ENCODE data around the gene CARD14. TPM values are rescaled to one million over a fixed set of nuclear protein-coding genes. Genes with fewer than 3 reads are reported as not detected.

The CARD14 gene
- total and polyA plus RNA-seq, 2 of the 13 experiments (the other 11 are each of a cell fraction or from before 2014, with no cell fraction given), result 0.11 TPM; not detected in 1

GRCh38 chr17:80195671-80196529 is 26.1 kb downstream of the CARD14 start (continued):
- TF ChIP-seq ZNF18 (CRISPR knock-in tag; IDR thresholded peaks at IDR 0.05; ENCODE audit: insufficient replicate concordance), result no peak
- TF ChIP-seq ZHX2 (IDR thresholded peaks at IDR 0.05; ENCODE audit: low read depth), result no peak
- no peak for TF ChIP-seq ZHX2 (CRISPR knock-in tag; IDR thresholded peaks at IDR 0.05; ENCODE audit: borderline replicate concordance)
- no peak for TF ChIP-seq ZNF576 (CRISPR knock-in tag; IDR thresholded peaks at IDR 0.05)
- TF ChIP-seq ZNF224 (CRISPR knock-in tag; IDR thresholded peaks at IDR 0.05), result no peak
- TF ChIP-seq ZNF672 (CRISPR knock-in tag; IDR thresholded peaks at IDR 0.05), result peak; percentile 33; the same call in 1 of the 2 replicates
- 0 out of 2 replicates have a peak, but pooled peaks have one; percentile 55 for TF ChIP-seq ZBTB38 (CRISPR knock-in tag; IDR thresholded peaks at IDR 0.05)
- TF ChIP-seq ARNTL (CRISPR knock-in tag; IDR thresholded peaks at IDR 0.05), result no peak
- TF ChIP-seq ERF (CRISPR knock-in tag; IDR thresholded peaks at IDR 0.05), result 0 out of 2 replicates have a peak, but pooled peaks have one; percentile 19
- TF ChIP-seq HCFC1 (IDR thresholded peaks at IDR 0.05; ENCODE audit: low read depth, low read length), result no peak
- TF ChIP-seq ATRX (CRISPR knock-in tag; IDR thresholded peaks at IDR 0.05; ENCODE audit: borderline replicate concordance), result no peak
- TF ChIP-seq BORCS8-MEF2B (CRISPR knock-in tag; IDR thresholded peaks at IDR 0.05), result peak; percentile 68
- TF ChIP-seq MXD1 (CRISPR knock-in tag; IDR thresholded peaks at IDR 0.05), result no peak
- peak; percentile 39 for TF ChIP-seq PITX1 (CRISPR knock-in tag; IDR thresholded peaks at IDR 0.05)
- TF ChIP-seq ELK4 (CRISPR knock-in tag; IDR thresholded peaks at IDR 0.05; ENCODE audit: borderline replicate concordance), result no peak
- 0 out of 2 replicates have a peak, but pooled peaks have one; percentile 74 for TF ChIP-seq ZNF703 (CRISPR knock-in tag; IDR thresholded peaks at IDR 0.05; ENCODE audit: borderline replicate concordance)
- TF ChIP-seq TEAD3 (CRISPR knock-in tag; optimal IDR thresholded peaks at IDR 0.05; ENCODE audit: borderline replicate concordance), result no peak
- no peak for TF ChIP-seq PHF8 (CRISPR knock-in tag; IDR thresholded peaks at IDR 0.05)
- TF ChIP-seq ZNF746 (CRISPR knock-in tag; IDR thresholded peaks at IDR 0.05), result no peak
- TF ChIP-seq NCOA5 (CRISPR knock-in tag; IDR thresholded peaks at IDR 0.05), result no peak
- TF ChIP-seq MYC (CRISPR knock-in tag; IDR thresholded peaks at IDR 0.05; ENCODE audit: borderline replicate concordance), result no peak
